GM12874 (cell line): ENCODE data around the gene PTPN6.
A peak's percentile ranks its signal among the peaks of the same experiment; 100 is the strongest.

ENCODE experiments used
- TF ChIP-seq, protein P1 (sequence below): IDR thresholded peaks from 2 replicates; pipeline ENCODE4 v1.5.1; 2011; ENCODE audit warnings: low read depth, mild to moderate bottlenecking, control low read depth, low read length, moderate library complexity; ENCODE audit not compliant: insufficient read depth

The PTPN6 gene

DNA sequence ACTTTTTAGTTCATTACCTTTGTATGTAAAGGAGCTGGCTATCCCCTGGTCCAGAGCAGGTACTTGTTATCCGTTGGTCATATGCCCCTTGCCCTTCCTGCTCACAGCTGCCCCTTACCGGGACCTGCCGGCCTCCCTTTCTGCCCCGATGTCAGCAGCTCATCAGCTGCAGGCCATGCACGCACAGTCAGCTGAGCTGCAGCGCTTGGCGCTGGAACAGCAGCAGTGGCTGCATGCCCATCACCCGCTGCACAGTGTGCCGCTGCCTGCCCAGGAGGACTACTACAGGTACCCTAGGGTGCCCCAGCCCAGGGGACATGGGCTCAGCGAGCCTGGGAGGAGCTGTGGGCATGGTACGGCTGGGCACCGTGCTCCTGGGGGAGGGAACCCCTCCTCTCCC lies 9.9 kb upstream of the PTPN6 start:
- TF ChIP-seq, protein P1, sequence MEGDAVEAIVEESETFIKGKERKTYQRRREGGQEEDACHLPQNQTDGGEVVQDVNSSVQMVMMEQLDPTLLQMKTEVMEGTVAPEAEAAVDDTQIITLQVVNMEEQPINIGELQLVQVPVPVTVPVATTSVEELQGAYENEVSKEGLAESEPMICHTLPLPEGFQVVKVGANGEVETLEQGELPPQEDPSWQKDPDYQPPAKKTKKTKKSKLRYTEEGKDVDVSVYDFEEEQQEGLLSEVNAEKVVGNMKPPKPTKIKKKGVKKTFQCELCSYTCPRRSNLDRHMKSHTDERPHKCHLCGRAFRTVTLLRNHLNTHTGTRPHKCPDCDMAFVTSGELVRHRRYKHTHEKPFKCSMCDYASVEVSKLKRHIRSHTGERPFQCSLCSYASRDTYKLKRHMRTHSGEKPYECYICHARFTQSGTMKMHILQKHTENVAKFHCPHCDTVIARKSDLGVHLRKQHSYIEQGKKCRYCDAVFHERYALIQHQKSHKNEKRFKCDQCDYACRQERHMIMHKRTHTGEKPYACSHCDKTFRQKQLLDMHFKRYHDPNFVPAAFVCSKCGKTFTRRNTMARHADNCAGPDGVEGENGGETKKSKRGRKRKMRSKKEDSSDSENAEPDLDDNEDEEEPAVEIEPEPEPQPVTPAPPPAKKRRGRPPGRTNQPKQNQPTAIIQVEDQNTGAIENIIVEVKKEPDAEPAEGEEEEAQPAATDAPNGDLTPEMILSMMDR = no peak

DNA sequence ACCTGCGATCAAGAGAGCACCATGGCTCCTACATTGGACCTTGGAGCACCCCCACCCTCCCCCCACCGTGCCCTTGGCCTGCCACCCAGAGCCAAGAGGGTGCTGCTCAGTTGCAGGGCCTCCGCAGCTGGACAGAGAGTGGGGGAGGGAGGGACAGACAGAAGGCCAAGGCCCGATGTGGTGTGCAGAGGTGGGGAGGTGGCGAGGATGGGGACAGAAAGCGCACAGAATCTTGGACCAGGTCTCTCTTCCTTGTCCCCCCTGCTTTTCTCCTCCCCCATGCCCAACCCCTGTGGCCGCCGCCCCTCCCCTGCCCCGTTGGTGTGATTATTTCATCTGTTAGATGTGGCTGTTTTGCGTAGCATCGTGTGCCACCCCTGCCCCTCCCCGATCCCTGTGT lies 9.4 kb upstream of the PTPN6 start:
- TF ChIP-seq, protein P1 = no peak

DNA sequence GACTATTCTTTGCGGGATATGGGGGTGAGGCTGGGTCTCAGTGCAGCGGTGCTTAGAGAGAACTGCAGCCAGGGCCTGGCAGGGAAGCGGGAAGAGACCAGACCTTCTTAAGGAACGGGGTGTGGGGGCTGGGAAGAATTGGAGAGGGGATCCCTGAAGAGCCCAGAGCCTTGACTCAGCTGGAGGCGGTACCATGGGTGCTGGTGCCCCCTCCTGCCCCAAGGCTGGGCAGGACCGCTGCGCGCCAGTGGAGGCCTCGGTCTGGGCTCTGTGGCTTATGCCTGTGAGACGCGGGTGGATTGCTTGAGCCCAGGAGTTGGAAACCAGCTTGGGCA lies 8.9 kb upstream of the PTPN6 start:
- TF ChIP-seq, protein P1 = no peak

DNA sequence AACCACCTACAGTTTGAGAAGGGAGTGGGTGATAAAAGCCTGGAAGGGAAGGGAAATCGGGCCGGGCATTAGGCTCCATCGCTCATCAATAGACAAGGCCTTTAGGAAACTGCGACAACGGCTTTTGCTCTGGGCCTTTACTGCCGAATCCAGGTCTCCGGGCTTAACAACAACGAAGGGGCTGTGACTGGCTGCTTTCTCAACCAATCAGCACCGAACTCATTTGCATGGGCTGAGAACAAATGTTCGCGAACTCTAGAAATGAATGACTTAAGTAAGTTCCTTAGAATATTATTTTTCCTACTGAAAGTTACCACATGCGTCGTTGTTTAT lies 7.8 kb upstream of the PTPN6 start:
- TF ChIP-seq, protein P1 = no peak

DNA sequence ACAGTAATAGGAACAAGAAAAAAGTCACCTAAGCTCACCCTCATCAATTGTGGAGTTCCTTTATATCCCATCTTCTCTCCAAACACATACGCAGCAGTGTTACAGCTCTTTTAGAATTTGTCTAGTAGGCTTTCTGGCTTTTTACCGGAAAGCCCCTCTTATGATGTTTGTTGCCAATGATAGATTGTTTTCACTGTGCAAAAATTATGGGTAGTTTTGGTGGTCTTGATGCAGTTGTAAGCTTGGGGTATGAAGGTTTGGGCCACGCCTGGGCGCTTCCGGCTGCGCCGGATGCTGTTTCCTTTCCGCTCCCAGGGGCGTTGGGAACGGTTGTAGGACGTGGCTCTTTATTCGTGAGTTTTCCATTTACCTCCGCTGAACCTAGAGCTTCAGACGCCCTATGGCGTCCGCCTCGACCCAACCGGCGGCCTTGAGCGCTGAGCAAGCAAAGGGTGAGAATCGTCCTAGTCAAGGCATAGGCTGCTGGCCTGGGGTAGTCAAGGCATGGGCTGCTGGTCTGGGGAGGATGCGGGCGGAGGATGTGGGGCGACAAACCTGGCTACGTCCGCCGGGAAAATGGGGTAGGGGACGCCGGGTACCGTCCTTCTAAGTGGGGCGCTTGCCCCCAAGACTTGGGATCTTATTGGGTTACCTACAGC lies 7.3 kb upstream of the PTPN6 start, which contains the start of the genes C12orf57 and RNU7-1:
C12orf57 (plus strand) TSS at position 301 of the 659 bp plus-strand sequence; CDS start at position 401, 100 bp downstream.
RNU7-1 (plus strand) TSS at position 95 of the 659 bp plus-strand sequence.
- TF ChIP-seq, protein P1 = no peak

DNA sequence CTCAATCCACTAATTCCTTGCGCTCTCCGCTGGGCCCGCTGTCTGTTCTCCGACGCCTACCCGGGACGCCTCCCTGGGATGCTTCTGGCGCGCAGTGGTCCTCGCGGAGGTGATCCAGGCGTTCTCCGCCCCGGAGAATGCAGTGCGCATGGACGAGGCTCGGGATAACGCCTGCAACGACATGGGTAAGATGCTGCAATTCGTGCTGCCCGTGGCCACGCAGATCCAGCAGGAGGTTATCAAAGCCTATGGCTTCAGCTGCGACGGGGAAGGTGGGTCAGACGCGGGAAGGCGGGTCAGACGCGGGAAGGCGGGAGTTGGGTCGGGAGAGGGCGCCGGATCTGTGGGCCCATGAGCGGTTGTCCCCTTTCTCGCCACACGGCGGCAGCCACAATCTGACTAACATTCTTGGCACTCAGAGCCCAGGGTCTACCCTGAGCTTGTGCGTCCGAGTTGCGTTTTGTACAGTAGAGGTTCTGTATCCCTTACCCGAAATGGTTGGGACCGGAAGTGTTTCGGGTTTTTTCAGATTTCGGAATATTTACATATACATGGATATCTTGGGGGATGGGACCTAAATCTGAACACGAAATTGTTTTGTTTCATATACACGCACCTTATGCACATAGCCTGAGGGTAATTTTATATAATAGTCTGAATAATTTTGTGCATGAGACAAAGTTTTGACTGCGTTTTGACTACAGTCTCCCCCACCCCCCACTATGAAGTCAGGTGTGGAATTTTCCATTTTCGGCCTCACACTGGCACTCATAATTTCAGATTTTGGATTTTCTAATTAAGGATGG lies 6.6 kb upstream of the PTPN6 start:
- TF ChIP-seq, protein P1 = peak; percentile 92

DNA sequence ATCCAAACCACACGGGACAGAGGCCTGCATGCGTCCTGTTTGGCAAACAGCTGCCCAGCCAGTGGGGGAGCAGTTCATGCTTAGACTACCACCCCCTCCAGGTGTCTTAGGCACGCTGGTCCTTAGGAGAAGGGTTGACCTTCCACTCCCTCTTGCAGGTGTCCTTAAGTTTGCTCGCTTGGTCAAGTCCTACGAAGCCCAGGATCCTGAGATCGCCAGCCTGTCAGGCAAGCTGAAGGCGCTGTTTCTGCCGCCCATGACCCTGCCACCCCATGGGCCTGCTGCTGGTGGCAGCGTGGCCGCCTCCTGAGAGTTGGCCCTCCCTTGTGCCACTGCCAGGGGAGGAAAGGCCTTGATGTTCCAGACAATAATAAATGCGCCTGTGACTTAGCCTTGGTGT lies 5.5 kb upstream of the PTPN6 start:
- TF ChIP-seq, protein P1 = no peak
